Endometrial microvascular endothelial cells (primary cell): ENCODE results near the gene FRMD7. TPM values are rescaled to one million over a fixed set of nuclear protein-coding genes. Genes with fewer than 3 reads are reported as not detected.
"Not testable (repeated sequence)": the region's sequence is repeated elsewhere in the genome, so short reads cannot be mapped to it uniquely, and the experiment has no call there.

Experiments used
- in situ Hi-C: cut with HindIII; loops from 2 replicates; pipeline ENCODE4 v1.10.0; 2017; ENCODE audit warnings: low sequenced_read_pairs, low pct_unique_long_range_greater_than_20kb; ENCODE audit errors: inconsistent ontology term
- total RNA-seq: library from RNA; depleted of rRNA; stranded (reverse); fragments of >200 nt; gene quantifications from one replicate; pipeline ENCODE4 v1.2.3, GENCODE V29; 2015; ENCODE audit errors: inconsistent ontology term

FRMD7 gene
- total RNA-seq, 1 donor from 2014 or later, result not detected

GRCh38 chrX:132098704-132099103, 29.1 kb downstream of the FRMD7 start:
- in situ Hi-C loops, result not testable (repeated sequence)

GRCh38 chrX:132094164-132094563, 33.7 kb downstream of the FRMD7 start:
- in situ Hi-C loops, result no loop called here

DNA sequence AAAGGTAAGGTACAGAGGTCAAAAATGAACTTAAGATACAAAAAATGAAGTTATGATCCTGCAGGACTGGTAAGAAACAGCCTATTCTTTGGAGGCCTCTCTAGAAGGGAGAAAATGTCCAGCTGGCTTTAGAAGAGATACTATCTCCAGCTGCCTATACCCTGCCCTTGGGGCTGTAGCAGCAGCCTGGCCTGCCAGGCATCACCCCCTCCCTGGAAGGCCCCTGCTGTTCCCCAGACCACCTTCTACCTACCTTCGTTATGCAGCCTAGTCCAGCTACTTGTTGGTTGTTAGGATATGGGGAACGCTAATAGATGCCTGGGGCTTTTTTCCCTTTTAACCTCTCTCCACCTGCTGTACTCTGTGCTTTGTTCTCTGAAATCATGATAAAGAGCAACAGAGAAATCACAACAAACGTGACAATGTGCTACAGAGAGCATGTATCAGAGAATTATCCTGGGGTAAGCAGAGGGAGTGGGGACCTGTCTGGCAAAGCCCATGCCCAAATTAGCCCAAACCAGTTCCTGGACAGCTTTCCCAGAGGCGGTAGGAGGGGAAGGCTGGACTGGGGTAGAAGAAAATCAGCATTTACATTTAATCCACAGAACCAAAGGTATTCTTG, 34.5 kb downstream of the FRMD7 start:
- in situ Hi-C loops, result no loop called here

DNA sequence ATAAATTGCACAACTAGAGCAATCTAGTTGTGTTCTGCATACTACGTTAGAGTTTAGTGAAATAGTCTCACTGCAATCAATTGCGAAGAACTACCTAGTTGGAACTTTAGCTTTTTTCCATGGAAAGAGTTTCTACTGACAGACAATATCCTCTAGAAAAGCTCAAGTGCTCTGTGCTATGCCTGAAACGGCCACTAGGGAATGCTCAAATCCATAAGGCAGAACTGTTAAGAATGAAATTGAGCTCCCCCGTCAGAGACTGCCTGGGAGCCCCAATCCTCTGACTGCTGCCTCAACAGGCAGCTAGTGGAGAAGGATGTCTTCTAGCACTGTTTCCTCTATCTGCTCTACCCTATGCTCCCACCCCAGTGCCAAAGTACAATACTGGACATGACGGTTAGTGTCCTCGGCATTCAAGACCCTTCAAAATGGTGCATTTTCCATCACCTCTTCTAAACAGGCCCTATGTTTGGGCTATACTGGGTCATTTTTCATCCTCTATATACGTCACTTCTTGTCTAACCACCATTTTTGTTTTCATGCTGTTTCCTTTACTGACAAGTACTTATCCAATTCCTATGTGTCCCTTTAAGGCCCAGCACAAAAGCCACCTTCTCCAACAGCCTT, 35.3 kb downstream of the FRMD7 start:
- in situ Hi-C loops, result no loop called here

- in situ Hi-C loops, result no loop called here
Measured at GRCh38 chrX:132090403-132091159, 37.2 kb downstream of the FRMD7 start.

DNA sequence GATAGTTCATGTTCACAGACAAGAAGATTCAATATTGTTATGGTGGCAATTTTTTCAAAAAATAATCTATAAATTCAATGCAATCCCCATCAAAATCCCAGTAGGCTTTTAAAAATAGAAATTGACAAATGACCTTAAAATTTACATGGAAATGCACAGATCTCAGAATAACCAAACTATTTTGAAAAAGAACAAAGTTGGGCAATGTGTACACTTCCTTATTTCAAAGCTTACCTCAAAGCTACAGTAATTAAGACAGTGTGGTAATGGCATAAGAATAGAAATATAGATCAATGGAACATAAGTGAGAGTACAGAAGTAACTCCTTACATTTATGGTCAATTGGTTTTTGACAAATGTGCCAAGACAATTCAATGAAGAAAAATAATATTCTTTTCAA, 39.0 kb downstream of the FRMD7 start:
- in situ Hi-C loops, result no loop called here

- in situ Hi-C loops, result no loop called here
Measured at GRCh38 chrX:132086672-132087071, 41.1 kb downstream of the FRMD7 start.

DNA sequence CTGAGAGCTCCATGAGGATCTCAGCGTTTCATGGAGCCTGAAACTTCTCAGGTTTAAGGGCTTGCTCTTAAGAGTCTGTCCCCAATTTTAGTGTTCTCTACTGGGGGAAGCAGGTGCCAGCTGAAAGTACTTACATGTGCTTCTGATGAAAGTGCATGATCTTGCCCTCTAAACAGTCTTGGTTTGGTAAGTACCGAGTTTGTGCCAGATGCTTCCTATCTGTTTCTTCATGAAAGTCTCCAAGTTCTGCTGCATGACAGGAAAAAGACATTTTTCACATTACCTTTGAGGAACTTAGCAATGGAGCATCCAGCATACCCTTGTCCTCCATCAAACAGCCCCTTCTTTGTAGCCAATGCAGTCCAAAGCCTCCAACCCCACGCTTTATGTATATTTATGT, 42.0 kb downstream of the FRMD7 start:
- in situ Hi-C loops, result no loop called here

GRCh38 chrX:132077912-132078311, 49.9 kb downstream of the FRMD7 start:
- in situ Hi-C loops, result no loop called here

GRCh38 chrX:132077414-132077813, 50.4 kb downstream of the FRMD7 start:
- in situ Hi-C loops, result no loop called here

GRCh38 chrX:132071254-132071653, 56.6 kb downstream of the FRMD7 start:
- in situ Hi-C loops, result no loop called here

DNA sequence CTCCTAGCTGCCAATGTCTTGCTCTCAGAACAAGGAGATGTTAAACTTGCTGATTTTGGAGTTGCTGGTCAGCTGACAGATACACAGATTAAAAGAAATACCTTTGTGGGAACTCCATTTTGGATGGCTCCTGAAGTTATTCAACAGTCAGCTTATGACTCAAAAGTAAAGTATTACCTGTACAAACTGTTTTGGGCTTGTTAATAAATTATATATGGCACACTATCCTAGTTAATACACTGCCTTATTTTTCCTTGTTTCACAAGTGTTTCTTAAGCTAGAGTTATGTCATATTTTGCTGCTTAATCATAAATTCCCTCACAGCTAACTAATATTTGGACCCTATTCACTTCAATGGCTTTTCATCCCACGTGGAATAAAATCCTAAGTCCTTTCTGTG, 59.4 kb downstream of the FRMD7 start:
- in situ Hi-C loops, result no loop called here

DNA sequence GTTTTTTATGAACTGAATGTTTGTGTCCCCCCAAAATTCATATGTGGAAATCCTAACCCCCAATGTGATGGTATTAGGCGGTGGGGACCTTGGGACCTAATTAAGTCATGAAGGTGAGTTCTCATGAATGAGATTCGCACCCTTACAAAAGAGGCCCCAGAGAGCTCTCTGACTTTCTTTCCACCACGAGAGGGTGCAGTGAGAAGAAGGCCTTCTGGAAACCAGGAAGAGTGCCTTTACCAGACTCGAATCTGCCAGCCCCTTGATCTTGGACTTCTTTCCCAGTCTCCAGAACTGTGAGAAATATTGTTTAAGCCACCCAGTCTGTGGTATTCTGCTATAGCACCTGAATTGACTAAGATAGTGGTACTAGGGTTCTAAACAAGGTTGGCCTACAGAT, 64.0 kb downstream of the FRMD7 start:
- in situ Hi-C loops, result no loop called here

- in situ Hi-C loops, result no loop called here
Measured at GRCh38 chrX:132063334-132063733, 64.5 kb downstream of the FRMD7 start.

DNA sequence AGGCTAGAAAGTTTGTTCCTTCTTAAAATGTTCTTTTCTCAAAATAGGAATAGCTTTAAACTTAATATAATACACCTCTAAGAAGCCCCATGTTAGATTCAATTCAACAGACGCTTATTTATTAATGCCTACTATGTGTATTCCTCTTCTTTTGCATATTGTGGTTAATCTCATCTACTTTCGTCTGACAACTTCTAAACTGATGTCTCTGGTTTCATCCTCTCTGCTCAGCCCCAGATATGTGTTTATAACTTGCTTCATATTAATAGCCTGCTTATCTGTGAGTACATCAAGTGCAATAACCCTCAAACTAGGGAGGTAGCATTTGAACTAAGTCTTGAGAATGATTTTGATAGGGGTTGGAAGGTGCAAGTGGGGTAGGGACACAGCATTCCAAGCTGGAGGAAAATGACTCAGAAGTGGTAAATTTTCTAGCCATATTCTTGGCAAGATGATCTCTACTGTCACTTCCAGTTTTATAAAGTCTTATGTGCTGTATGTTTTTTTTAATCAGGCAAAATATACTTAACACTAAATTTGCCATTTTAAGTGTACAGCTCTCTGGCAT, 67.8 kb downstream of the FRMD7 start:
- in situ Hi-C loops, result no loop called here

- in situ Hi-C loops, result no loop called here
Measured at GRCh38 chrX:132058975-132059374, 68.8 kb downstream of the FRMD7 start.

- in situ Hi-C loops, result no loop called here
Measured at GRCh38 chrX:132058050-132058449, 69.8 kb downstream of the FRMD7 start.

DNA sequence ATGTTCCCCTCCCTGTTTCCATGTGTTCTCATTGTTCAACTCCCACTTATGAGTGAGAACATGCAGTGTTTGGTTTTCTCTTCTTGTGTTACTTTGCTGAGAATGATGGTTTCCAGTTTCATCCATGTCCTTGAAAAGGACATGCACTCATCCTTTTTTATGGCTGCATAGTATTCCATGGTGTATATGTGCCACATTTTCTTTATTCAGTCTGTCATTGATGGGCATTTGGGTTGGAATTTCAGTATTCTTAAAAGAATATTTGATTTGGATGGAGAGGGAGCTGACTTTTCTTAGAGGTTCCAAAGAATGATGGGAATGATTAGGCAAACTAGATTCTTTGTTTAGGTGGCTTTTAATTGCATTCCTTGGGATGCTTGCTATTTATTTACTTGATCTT, 76.0 kb downstream of the FRMD7 start:
- in situ Hi-C loops, result not testable (repeated sequence)

- in situ Hi-C loops, result no loop called here
Measured at GRCh38 chrX:132046533-132046932, 81.3 kb downstream of the FRMD7 start.

GRCh38 chrX:132045456-132045855, 82.4 kb downstream of the FRMD7 start:
- in situ Hi-C loops, result no loop called here
